ENCODE results near the gene DPY19L3. TPM values are rescaled to one million over a fixed set of nuclear protein-coding genes. Genes with fewer than 3 reads are reported as not detected.

The DPY19L3 gene
- total RNA-seq, 2 experiments from 2014 or later = 7.3 to 8.5 TPM

- Histone ChIP-seq H3K4me1 (ENCODE audit: insufficient read depth, low read length) (no peaks in the 10 kb centered on the region), H3K9me3 (ENCODE audit: control insufficient read depth in 1 of 2, insufficient read depth in 1 of 2, low read length in 2 of 2) (no peaks in the 10 kb centered on the region), H3K36me3 (ENCODE audit: insufficient read depth, low read length) (no peaks in the 10 kb centered on the region), H3K27ac (ENCODE audit: low read depth in 1 of 2, low read length in 2 of 2) (no peak overlapping the region), H3K4me3 (ENCODE audit: low read length) (no peak overlapping the region), H3K27me3 (ENCODE audit: control insufficient read depth in 1 of 2, insufficient read depth in 2 of 2, low read length in 2 of 2) (no peaks in the 10 kb centered on the region)
- Mint-ChIP-seq H3K27me3 (no peaks in the 10 kb centered on the region), H3K9me3 (no peaks in the 10 kb centered on the region), H3K4me3 (no peak overlapping the region), H3K4me1 (ENCODE audit: low read depth) (no peaks in the 10 kb centered on the region), H3K27ac (no peak overlapping the region), H3K36me3 (ENCODE audit: low read depth) (peaks cover 14% of the 10 kb centered on the region)
- CTCF ChIA-PET = no interaction called here
- DNase-seq (no peak), ATAC-seq (ENCODE audit: poor library complexity) (no peak)
- POLR2A ChIA-PET = no interaction called here
- no peak for TF ChIP-seq CTCF (IDR thresholded peaks at IDR 0.05)
- intact Hi-C loops (cut with DNase I, micrococcal nuclease) = loop anchor here in 1 of 2 experiments (5.0 kb wide), 1 partner anchor 107 kb away; no protein-coding TSS in a partner anchor
Observed at GRCh38 chr19:32460476-32460875, 54.9 kb downstream of the DPY19L3 start.

- intact Hi-C loops (cut with DNase I, micrococcal nuclease) = loop anchor here (1.0 to 5.0 kb wide), 2 partner anchors 103 to 106 kb away; no protein-coding TSS in a partner anchor
- Histone ChIP-seq H3K27ac (ENCODE audit: low read depth in 1 of 2, low read length in 2 of 2) (no peak overlapping the region), H3K9me3 (ENCODE audit: control insufficient read depth in 1 of 2, insufficient read depth in 1 of 2, low read length in 2 of 2) (no peaks in the 10 kb centered on the region), H3K4me3 (ENCODE audit: low read length) (no peak overlapping the region), H3K27me3 (ENCODE audit: control insufficient read depth in 1 of 2, insufficient read depth in 2 of 2, low read length in 2 of 2) (no peaks in the 10 kb centered on the region), H3K36me3 (ENCODE audit: insufficient read depth, low read length) (no peaks in the 10 kb centered on the region), H3K4me1 (ENCODE audit: insufficient read depth, low read length) (no peaks in the 10 kb centered on the region)
- no peak for ATAC-seq (ENCODE audit: poor library complexity)
- no peak overlapping the region for H3K4me3 Mint-ChIP-seq
- H3K36me3 Mint-ChIP-seq (ENCODE audit: low read depth) = peaks cover 4% of the 10 kb centered on the region
- H3K27me3 Mint-ChIP-seq = no peaks in the 10 kb centered on the region
- POLR2A ChIA-PET = no interaction called here
- no peaks in the 10 kb centered on the region for H3K4me1 Mint-ChIP-seq (ENCODE audit: low read depth)
- no peak overlapping the region for H3K27ac Mint-ChIP-seq
- peak; percentile 48 for TF ChIP-seq CTCF (IDR thresholded peaks at IDR 0.05)
- CTCF ChIA-PET = interaction anchor here (1.0 kb wide), 1 partner anchor 105 kb away, joined by 3 read pairs; no protein-coding TSS in a partner anchor
- peak in 2 of 14 experiments; percentile 5 to 27 for DNase-seq
- H3K9me3 Mint-ChIP-seq = no peaks in the 10 kb centered on the region
Observed at GRCh38 chr19:32464279-32464678, 58.7 kb downstream of the DPY19L3 start.

DNA sequence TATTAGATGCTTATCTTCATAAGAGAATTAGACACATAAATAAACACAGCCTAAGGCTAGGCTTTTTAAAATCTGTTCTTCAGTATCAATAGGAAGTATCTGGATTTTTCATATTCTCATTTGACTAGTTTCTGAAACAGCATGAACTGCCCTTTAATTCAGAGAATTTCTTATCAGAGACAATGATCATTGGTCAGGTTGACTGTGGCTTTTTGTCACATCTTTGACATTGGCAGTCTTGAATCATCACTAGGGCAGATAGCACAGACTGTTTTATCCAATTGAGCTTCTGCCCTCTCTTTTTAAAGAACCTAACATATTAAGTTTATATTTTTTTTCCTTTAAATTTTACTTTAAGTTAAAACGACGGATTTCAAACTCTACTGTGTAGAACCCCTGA, 59.6 kb downstream of the DPY19L3 start:
- H3K9me3 ChIP-seq (ENCODE audit: control insufficient read depth in 1 of 2, insufficient read depth in 1 of 2, low read length in 2 of 2) = no peaks in the 10 kb centered on the region
- no peaks in the 10 kb centered on the region for H3K36me3 ChIP-seq (ENCODE audit: insufficient read depth, low read length)
- H3K27me3 ChIP-seq (ENCODE audit: control insufficient read depth in 1 of 2, insufficient read depth in 2 of 2, low read length in 2 of 2) = no peaks in the 10 kb centered on the region
- H3K27ac ChIP-seq (ENCODE audit: low read depth in 1 of 2, low read length in 2 of 2) = no peak overlapping the region
- Mint-ChIP-seq H3K4me1 (ENCODE audit: low read depth) (no peaks in the 10 kb centered on the region), H3K36me3 (ENCODE audit: low read depth) (peaks cover 7% of the 10 kb centered on the region), H3K27me3 (no peaks in the 10 kb centered on the region), H3K4me3 (no peak overlapping the region), H3K9me3 (no peaks in the 10 kb centered on the region), H3K27ac (no peak overlapping the region)
- H3K4me3 ChIP-seq (ENCODE audit: low read length) = no peak overlapping the region
- POLR2A ChIA-PET = no interaction called here
- intact Hi-C loops (cut with DNase I, micrococcal nuclease) = no loop called here
- H3K4me1 ChIP-seq (ENCODE audit: insufficient read depth, low read length) = no peaks in the 10 kb centered on the region
- ATAC-seq (ENCODE audit: poor library complexity) = no peak
- CTCF ChIA-PET = interaction anchor here (1.0 kb wide), 1 partner anchor 104 kb away, joined by 3 read pairs; no protein-coding TSS in a partner anchor
- no peak for DNase-seq
- no peak for TF ChIP-seq CTCF (IDR thresholded peaks at IDR 0.05)
